Muscle layer of duodenum (tissue), 2 donors: Measurements from ENCODE around the gene JADE3.
"Not testable (repeated sequence)": the region's sequence is repeated elsewhere in the genome, so short reads cannot be mapped to it uniquely, and the experiment has no call there.

Source experiments
- H3K27ac ChIP-seq: one replicate; pipeline ENCODE4 v1.7.0; 2013; ENCODE audit warnings: mild to moderate bottlenecking, low read length
- H3K27me3 ChIP-seq: one replicate; pipeline ENCODE4 v1.7.0; 2013; ENCODE audit warnings: low read depth, mild to moderate bottlenecking, control low read depth, low read length
- H3K36me3 ChIP-seq, 2 donors: one replicate each; pipeline ENCODE4 v1.7.0; 2013; ENCODE audit warnings: low read length in 2 of 2, control low read depth in 1 of 2, mild to moderate bottlenecking in 1 of 2; ENCODE audit not compliant: insufficient read depth in 2 of 2, control insufficient read depth in 1 of 2
- H3K4me1 ChIP-seq, 2 donors: one replicate each; pipeline ENCODE4 v1.7.0; 2013; ENCODE audit warnings: low read length in 2 of 2, mild to moderate bottlenecking in 2 of 2, control low read depth in 1 of 2, moderate library complexity in 1 of 2; ENCODE audit not compliant: insufficient read depth in 2 of 2, control insufficient read depth in 1 of 2
- H3K4me3 ChIP-seq, 2 donors: one replicate each; pipeline ENCODE4 v1.7.0; 2013; ENCODE audit warnings: low read length in 2 of 2, low read depth in 1 of 2, mild to moderate bottlenecking in 1 of 2
- H3K9me3 ChIP-seq, 2 donors: one replicate each; pipeline ENCODE4 v1.7.0; 2013; ENCODE audit warnings: low read length in 2 of 2, control low read depth in 1 of 2, mild to moderate bottlenecking in 1 of 2; ENCODE audit not compliant: control insufficient read depth in 1 of 2
- donor health status: healthy.

Gene JADE3

DNA sequence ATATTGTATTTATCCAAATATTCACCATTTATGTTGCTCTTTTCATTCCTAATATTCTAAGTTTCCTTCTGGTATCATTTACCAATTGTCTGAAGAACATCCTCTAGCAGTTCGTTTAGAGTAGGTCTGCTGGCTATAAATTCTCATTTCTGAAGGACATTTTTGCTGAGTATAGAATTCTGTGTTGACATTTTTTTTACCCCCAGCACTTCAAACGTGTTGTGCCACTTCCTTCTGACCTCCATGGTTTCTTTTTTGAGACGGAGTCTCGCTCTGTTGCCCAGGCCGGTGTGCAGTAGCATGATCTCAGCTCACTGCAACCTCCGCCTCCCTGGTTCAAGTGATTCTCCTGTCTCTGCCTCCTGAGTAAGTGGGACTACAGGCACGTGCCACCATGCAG is 26.4 kb downstream of the JADE3 start:
- H3K27ac ChIP-seq, result no peak overlapping the region
- no peaks in the 10 kb centered on the region for H3K27me3 ChIP-seq
- no peaks in the 10 kb centered on the region for H3K36me3 ChIP-seq
- H3K9me3 ChIP-seq, result no peaks in the 10 kb centered on the region
- H3K4me3 ChIP-seq, result no peak overlapping the region
- H3K4me1 ChIP-seq, result no peaks in the 10 kb centered on the region

DNA sequence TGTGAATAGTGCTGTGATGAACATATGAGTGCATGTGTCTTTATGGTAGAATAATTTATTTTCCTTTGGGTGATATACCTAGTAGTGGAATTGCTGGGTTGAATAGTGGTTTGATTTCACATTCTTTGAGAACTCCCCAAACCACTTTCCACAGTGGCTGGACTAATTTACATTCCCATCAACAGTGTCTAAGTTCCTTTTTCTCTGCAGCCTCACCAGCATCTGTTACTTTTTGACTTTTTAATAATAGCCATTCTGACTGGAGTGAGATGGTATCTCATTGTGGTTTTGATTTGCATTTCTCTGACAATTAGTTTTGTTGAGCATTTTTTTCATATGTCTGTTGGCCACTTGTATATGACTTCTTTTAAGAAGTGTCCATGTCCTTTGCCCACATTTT is 29.1 kb downstream of the JADE3 start:
- Histone ChIP-seq H3K27me3 (no peaks in the 10 kb centered on the region), H3K36me3 (no peaks in the 10 kb centered on the region), H3K4me3 (no peak overlapping the region), H3K27ac (no peak overlapping the region), H3K9me3 (no peaks in the 10 kb centered on the region), H3K4me1 (no peaks in the 10 kb centered on the region)

DNA sequence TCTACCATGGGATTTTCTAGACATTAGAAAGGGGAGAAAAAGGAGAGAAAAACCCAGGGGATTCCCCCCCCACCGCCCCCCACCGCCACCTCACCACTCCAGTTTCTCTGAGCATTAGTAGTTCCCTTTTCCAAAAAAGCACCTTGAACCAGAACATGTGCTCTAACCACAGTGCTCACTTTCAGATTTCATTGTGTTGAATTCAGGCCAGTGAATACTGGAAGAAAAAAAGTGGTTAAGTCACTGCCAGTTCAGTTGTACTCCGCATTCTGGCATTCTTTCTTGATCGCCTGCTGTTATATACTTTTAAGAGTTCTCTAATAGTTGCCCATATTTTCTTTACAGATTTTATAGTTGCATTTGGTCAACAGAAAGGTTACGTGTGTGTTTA is 40.9 kb downstream of the JADE3 start:
- Histone ChIP-seq H3K9me3 (no peaks in the 10 kb centered on the region), H3K27me3 (no peaks in the 10 kb centered on the region), H3K4me3 (no peak overlapping the region), H3K27ac (no peak overlapping the region), H3K36me3 (no peaks in the 10 kb centered on the region), H3K4me1 (peaks cover 0 to 6% of the 10 kb centered on the region in 2 donors)

DNA sequence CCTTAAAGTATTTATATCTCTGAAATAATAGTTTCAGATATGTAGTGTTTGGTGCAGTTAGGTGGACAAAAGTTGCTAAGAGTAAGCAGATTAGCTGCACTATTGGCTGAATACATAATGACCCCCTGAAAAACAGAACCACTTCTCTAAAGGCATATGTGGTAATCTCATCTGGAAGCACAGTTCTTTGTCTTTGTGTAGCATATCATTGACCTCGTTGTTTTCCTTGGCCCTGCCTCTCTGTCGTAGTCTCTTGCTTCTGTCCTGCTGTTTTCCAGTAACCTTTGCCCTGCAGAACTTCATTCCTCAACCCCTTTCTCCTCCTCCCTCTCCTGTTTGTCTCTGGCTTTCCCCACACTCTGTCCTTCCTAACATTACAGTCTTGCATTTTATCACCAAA is 41.4 kb downstream of the JADE3 start:
- no peaks in the 10 kb centered on the region for H3K27me3 ChIP-seq
- H3K27ac ChIP-seq, result no peak overlapping the region
- peaks cover 0 to 6% of the 10 kb centered on the region in 2 donors for H3K4me1 ChIP-seq
- no peak overlapping the region for H3K4me3 ChIP-seq
- no peaks in the 10 kb centered on the region for H3K9me3 ChIP-seq
- no peaks in the 10 kb centered on the region for H3K36me3 ChIP-seq

DNA sequence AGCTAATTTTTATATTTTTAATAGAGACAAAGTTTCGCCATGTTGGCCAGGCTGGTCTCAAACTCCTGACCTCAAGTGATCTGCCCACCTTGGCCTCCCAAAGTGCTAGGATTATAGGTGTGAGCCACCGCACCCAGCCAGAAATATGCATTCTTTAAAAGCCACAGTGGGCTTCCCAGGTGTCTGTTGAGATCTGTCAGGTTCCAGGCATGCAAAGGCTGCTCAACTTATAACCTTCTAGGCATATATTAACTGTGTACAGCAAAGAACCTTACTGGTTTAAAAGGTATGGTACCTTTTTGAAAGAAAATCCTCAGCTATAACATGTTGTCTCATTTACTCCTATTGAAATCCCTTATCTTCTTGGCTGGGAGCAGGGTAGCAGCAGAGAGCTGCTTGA is 42.5 kb downstream of the JADE3 start:
- Histone ChIP-seq H3K4me1 (peaks cover 0 to 6% of the 10 kb centered on the region in 2 donors), H3K9me3 (no peaks in the 10 kb centered on the region)

DNA sequence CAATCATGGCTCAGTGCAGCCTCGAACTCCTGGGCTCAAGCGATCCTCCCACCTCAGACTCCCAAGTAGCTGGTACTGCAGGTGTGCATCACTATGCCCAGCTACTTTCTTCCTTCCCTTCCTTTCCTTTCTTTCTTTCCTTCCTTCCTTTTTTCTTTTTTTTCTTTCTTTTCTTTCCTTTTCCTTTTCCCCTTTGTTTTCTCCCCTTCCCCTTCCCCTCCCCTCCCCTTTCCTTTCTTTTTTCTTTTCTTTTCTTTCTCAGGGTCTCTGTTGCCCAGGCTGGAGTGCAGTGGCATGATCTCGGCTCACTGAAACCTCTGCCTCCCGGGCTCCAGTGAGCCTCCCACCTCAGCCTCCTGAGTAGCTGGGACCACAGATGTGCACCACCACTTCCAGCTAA is 44.4 kb downstream of the JADE3 start:
- not testable (repeated sequence) for H3K36me3 ChIP-seq, H3K9me3 ChIP-seq, H3K27me3 ChIP-seq, H3K4me3 ChIP-seq, H3K27ac ChIP-seq, H3K4me1 ChIP-seq

More for the DNA sequence above, 42.5 kb downstream of the JADE3 start:
- no peaks in the 10 kb centered on the region for H3K36me3 ChIP-seq
- no peak overlapping the region for H3K4me3 ChIP-seq
- no peak overlapping the region for H3K27ac ChIP-seq
- H3K27me3 ChIP-seq, result no peaks in the 10 kb centered on the region

DNA sequence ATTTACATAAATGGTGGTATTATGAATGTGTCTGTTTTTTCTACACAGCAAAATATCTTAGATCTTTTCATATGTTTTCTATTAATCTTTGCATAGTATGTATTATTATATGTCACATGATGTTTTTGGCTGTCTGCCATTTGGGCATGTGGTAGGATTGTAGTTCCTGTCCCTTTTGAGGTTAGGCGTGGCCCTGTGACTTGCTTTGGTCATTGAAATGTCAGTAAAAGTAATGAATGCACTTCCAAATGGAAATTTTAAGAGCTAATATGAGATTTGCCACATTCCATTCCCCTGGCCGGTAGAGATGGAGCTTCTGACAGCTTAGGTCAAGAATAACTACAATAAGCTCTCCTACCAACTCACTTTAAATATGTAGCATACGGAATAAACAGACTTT is 45.1 kb downstream of the JADE3 start:
- no peak overlapping the region for H3K27ac ChIP-seq
- H3K36me3 ChIP-seq, result no peaks in the 10 kb centered on the region
- no peaks in the 10 kb centered on the region for H3K9me3 ChIP-seq
- H3K4me3 ChIP-seq, result no peak overlapping the region
- peaks cover 0 to 6% of the 10 kb centered on the region in 2 donors for H3K4me1 ChIP-seq
- H3K27me3 ChIP-seq, result no peaks in the 10 kb centered on the region

DNA sequence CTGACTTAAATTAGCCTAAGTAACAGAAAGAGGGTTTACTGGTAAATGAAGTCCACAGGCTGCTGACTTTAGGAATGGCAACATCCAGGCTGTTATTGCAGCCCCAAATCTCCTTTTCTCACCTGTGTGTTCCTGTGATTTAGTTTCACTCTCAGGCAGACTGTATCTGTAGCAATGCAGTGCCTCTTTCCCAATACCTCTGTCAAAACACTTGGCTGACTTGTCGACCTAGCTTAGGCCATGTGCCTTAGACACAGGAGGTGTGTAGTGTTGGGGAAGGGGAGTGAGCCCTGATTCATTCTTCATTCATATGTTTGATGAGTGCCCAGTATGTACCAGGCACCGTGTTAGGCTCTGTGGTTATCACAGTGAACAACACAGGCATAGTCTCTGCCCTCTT is 46.9 kb downstream of the JADE3 start:
- Histone ChIP-seq H3K27ac (no peak overlapping the region), H3K36me3 (no peaks in the 10 kb centered on the region), H3K4me1 (no peaks in the 10 kb centered on the region), H3K4me3 (no peak overlapping the region), H3K9me3 (no peaks in the 10 kb centered on the region), H3K27me3 (no peaks in the 10 kb centered on the region)

DNA sequence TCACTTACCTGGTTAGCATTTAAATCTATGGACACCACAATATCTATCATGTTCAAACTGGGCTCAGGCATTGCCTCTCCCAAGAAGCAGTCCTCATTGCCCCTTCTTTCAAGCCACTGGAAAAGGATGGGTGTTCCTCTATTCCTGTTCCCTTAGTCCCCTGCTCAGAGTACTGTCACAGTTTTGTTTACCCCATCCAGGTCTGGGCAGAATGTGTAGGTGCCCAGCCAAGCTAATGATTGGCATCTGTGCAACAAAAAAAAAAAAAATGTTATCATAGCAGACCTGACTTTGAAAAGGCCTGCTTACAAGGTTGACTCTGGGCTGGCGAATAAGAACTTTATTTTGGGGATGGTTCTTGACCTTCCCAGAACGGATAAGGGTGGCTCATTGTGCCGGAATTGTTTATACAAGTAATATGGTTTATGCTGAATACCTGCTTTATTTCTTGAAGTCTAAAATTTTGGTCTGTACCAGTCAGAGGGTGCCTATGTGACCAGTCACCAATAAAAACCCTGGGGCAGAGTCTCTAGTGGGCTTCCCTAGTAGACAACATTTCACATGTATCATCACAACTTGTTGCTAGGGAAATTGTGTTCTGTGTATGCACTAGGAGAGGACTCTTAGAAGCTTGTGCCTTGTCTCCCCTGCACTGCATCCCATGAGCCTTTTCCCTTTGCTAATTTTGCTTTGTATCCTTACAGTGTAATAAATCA is 47.9 kb downstream of the JADE3 start:
- H3K27ac ChIP-seq, result no peak overlapping the region
- H3K4me3 ChIP-seq, result no peak overlapping the region
- no peaks in the 10 kb centered on the region for H3K36me3 ChIP-seq
- H3K27me3 ChIP-seq, result no peaks in the 10 kb centered on the region
- no peaks in the 10 kb centered on the region for H3K4me1 ChIP-seq
- H3K9me3 ChIP-seq, result no peaks in the 10 kb centered on the region

DNA sequence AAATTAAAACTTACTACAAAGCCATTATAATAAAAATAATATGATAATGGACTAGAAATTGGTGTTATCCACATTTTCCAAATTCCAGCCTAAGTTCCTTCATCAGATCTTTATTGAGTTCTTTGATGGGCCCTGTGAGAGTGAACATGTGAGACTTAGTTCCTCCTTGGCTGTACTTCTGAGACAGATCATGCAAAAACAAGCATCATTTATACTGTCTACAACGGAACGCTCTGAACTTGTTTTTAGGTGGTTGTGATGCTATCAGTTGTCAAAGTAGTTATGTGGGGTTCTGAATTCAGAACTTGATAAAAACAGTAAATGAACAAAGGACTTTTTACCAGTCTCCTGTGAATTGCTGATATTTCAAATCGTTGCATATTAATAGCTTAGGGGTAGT is 48.9 kb downstream of the JADE3 start:
- H3K4me3 ChIP-seq, result no peak overlapping the region
- H3K4me1 ChIP-seq, result no peaks in the 10 kb centered on the region
- no peaks in the 10 kb centered on the region for H3K36me3 ChIP-seq
- H3K27ac ChIP-seq, result no peak overlapping the region
- no peaks in the 10 kb centered on the region for H3K27me3 ChIP-seq
- no peaks in the 10 kb centered on the region for H3K9me3 ChIP-seq

DNA sequence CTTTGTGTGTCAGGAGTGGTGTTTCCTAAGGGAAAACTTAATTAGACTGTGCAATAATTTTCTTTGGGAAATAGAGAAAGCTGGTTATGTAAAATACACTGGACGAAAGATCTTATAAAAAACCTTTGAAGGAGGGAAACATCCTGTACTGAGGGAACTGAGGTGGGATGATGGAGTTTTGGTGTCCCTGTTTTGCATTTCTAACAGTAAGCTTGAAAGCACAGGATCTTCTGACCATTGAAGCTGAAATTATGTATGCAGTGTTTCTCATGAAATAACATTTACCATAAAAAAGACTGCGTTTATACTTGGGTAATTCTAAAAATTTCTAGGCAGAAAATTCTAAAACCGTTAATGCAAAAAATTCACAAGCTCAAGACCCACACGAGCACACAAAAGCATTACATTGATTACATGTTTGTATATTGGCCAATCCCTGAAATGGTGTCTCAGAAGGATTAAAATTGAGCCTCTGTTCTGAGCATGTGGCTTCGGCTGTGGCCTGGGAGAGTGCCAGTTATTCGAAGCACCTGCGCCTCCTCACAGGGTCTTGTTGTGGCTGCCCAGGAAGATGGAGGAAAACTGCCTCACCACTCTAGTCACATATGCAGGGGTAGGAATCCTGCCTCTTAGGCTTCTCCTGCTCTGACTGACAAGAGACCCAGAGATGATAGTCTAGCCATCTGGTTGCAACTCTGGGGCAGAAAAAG is 49.5 kb downstream of the JADE3 start:
- Histone ChIP-seq H3K36me3 (no peaks in the 10 kb centered on the region), H3K27me3 (no peaks in the 10 kb centered on the region), H3K4me1 (no peaks in the 10 kb centered on the region), H3K4me3 (no peak overlapping the region), H3K9me3 (no peaks in the 10 kb centered on the region), H3K27ac (no peak overlapping the region)
